RWPE2 (cell line): ENCODE measurements around the gene FBLN7.

Experiments
- ATAC-seq: fragments of 200-7000 bp; cut with Tn5 transposase; 3 replicates; pipeline ENCODE4 v1.9.1; 2021; ENCODE audit warnings: low read depth
- DNase-seq: peaks from one replicate; pipeline ENCODE4 v3.0.0-alpha.2; 2020; ENCODE audit warnings: low spot score
- H3K27ac ChIP-seq: fragments of 450-650 bp; 2 replicates; pipeline ENCODE4 v1.5.1; 2017; ENCODE audit warnings: mild to moderate bottlenecking; ENCODE audit not compliant: poor library complexity, severe bottlenecking
- H3K27me3 ChIP-seq: fragments of 250-450 bp; sonication (Bioruptor Pico); 2 replicates; pipeline ENCODE4 v1.5.1; 2021; ENCODE audit warnings: mild to moderate bottlenecking, moderate library complexity; ENCODE audit not compliant: insufficient read depth, poor library complexity, severe bottlenecking
- H3K36me3 ChIP-seq: fragments of 250-450 bp; sonication (Bioruptor Pico); 2 replicates; pipeline ENCODE4 v1.5.1; 2020; ENCODE audit warnings: low read depth, mild to moderate bottlenecking, moderate library complexity
- H3K4me1 ChIP-seq: fragments of 250-450 bp; sonication (Bioruptor Pico); 2 replicates; pipeline ENCODE4 v1.5.1; 2021; ENCODE audit warnings: mild to moderate bottlenecking, moderate library complexity; ENCODE audit not compliant: insufficient read depth, poor library complexity, severe bottlenecking
- H3K4me3 ChIP-seq: fragments of 250-450 bp; sonication (Bioruptor Pico); 2 replicates; pipeline ENCODE4 v1.5.1; 2021; ENCODE audit warnings: mild to moderate bottlenecking, moderate library complexity; ENCODE audit not compliant: severe bottlenecking
- H3K9me3 ChIP-seq: fragments of 250-450 bp; sonication (Bioruptor Pico); 2 replicates; pipeline ENCODE4 v1.5.1; 2021; ENCODE audit warnings: mild to moderate bottlenecking, moderate library complexity; ENCODE audit not compliant: severe bottlenecking
- TF ChIP-seq, protein P1 (sequence below): fragments of 450-650 bp; IDR thresholded peaks from one replicate; pipeline ENCODE4 v1.5.1; 2017; ENCODE audit warnings: mild to moderate bottlenecking, moderate library complexity; ENCODE audit not compliant: poor library complexity, severe bottlenecking

The FBLN7 gene

DNA sequence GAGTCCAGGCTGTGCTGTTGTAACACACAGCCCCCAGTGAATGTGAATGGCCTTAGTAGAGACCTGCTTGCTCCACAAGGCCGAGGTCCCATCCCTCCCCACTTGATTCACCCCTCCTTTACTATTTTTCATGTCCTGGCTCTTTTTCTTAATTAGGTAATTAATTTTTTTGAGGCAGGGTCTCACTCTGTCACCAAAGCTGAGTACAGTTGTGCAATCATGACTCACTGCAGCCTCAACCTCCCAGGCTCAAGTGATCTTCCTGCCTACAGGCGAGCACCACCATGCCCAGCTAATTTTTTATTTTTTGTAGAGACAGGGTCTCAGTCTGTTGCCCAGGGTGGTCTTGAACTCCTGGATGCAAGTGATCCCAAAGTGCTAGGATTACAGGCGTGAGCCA is 19.3 kb downstream of the FBLN7 start:
- Histone ChIP-seq H3K9me3 (no peaks in the 10 kb centered on the region), H3K27me3 (no peaks in the 10 kb centered on the region), H3K4me1 (no peaks in the 10 kb centered on the region), H3K4me3 (no peak overlapping the region), H3K27ac (no peak overlapping the region), H3K36me3 (no peaks in the 10 kb centered on the region)
- TF ChIP-seq, protein P1, sequence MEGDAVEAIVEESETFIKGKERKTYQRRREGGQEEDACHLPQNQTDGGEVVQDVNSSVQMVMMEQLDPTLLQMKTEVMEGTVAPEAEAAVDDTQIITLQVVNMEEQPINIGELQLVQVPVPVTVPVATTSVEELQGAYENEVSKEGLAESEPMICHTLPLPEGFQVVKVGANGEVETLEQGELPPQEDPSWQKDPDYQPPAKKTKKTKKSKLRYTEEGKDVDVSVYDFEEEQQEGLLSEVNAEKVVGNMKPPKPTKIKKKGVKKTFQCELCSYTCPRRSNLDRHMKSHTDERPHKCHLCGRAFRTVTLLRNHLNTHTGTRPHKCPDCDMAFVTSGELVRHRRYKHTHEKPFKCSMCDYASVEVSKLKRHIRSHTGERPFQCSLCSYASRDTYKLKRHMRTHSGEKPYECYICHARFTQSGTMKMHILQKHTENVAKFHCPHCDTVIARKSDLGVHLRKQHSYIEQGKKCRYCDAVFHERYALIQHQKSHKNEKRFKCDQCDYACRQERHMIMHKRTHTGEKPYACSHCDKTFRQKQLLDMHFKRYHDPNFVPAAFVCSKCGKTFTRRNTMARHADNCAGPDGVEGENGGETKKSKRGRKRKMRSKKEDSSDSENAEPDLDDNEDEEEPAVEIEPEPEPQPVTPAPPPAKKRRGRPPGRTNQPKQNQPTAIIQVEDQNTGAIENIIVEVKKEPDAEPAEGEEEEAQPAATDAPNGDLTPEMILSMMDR = no peak
- ATAC-seq (no peak), DNase-seq (no peak)

DNA sequence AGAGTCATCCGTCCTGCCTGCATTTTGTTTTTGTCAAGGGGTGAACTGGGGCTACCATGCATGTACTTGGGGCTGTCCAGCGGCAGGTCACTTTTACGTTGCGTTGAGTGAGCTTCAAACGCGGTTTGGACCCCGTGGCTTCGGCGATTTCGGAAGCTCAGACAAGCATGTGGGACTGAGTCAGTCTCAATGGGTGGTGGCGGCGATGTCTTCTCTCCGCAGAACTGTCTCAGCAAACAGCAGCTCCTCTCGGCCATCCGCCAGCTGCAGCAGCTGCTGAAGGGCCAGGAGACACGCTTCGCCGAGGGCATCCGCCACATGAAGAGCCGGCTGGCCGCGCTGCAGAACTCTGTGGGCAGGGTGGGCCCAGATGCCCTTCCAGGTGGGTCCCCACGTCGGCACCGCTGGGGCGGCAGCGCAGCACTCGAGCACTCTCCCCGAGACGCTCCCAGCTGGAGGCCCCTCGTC is 21.3 kb downstream of the FBLN7 start:
- TF ChIP-seq, protein P1 = no peak
- H3K9me3 ChIP-seq = no peaks in the 10 kb centered on the region
- H3K4me1 ChIP-seq = no peaks in the 10 kb centered on the region
- H3K27me3 ChIP-seq = no peaks in the 10 kb centered on the region
- no peak overlapping the region for H3K27ac ChIP-seq
- ATAC-seq = no peak
- no peak for DNase-seq
- H3K4me3 ChIP-seq = no peak overlapping the region
- H3K36me3 ChIP-seq = no peaks in the 10 kb centered on the region

- DNase-seq = no peak
- no peak overlapping the region for H3K4me3 ChIP-seq
- H3K36me3 ChIP-seq = no peaks in the 10 kb centered on the region
- no peaks in the 10 kb centered on the region for H3K9me3 ChIP-seq
- H3K4me1 ChIP-seq = no peaks in the 10 kb centered on the region
- ATAC-seq = no peak
- no peaks in the 10 kb centered on the region for H3K27me3 ChIP-seq
- TF ChIP-seq, protein P1 = no peak
- no peak overlapping the region for H3K27ac ChIP-seq
Measured at GRCh38 chr2:112160283-112161250, 22.4 kb downstream of the FBLN7 start.

GRCh38 chr2:112161431-112162145 is 23.4 kb downstream of the FBLN7 start:
- Histone ChIP-seq H3K36me3 (no peaks in the 10 kb centered on the region), H3K27ac (no peak overlapping the region), H3K27me3 (no peaks in the 10 kb centered on the region), H3K4me1 (no peaks in the 10 kb centered on the region), H3K4me3 (no peak overlapping the region), H3K9me3 (no peaks in the 10 kb centered on the region)
- no peak for DNase-seq
- TF ChIP-seq, protein P1 = no peak
- no peak for ATAC-seq
